ENCODE measurements around the gene SAA2. TPM values are rescaled to one million over a fixed set of nuclear protein-coding genes. Genes with fewer than 3 reads are reported as not detected.
A peak's percentile ranks its signal among the peaks of the same experiment; 100 is the strongest.
"Not testable (repeated sequence)": the region's sequence is repeated elsewhere in the genome, so short reads cannot be mapped to it uniquely, and the experiment has no call there.

Gene SAA2
- polyA plus RNA-seq (ENCODE audit: low read depth in 6 of 6), result not detected

DNA sequence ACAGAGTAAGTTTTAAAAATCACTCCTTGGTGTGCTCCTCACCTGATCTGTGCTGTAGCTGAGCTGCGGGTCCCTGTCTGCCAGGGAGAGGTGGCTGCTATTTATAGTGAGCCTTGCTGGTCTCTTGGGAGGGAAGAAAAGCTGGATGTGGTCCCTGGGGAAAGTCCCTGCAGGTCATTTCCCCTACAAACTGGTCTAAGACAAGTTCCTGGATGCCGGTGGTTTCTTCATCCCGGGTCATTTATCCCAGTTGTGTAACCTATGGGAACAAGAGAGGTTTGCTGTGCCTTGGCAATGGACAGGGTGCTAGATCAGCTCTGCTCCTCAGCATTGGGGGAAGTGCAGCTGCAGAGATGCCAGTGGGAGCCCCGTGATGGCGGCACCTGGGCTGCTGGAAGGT lies at the start of gene SAA2:
SAA2 (minus strand) TSS at position 108 of the 400 bp plus-strand sequence. CDS start 657 bp downstream, outside the sequence.
- peaks cover 10 to 26% (median 17%) of the 10 kb centered on the region in 3 donors for H3K4me1 Mint-ChIP-seq
- no peak for DNase-seq
- H3K27ac Mint-ChIP-seq, result peak within 1 kb of the TSS in 2 of 6 donors; percentile 64 to 77
- ATAC-seq (ENCODE audit: low read depth in 2 of 2), result no peak
- peaks cover 0 to 4% (median 3%) of the 10 kb centered on the region in 7 donors for H3K9me3 Mint-ChIP-seq
- no peaks in the 10 kb centered on the region for H3K36me3 Mint-ChIP-seq
- no peaks in the 10 kb centered on the region for H3K27me3 Mint-ChIP-seq
- H3K4me3 Mint-ChIP-seq, result no peak within 1 kb of the TSS

DNA sequence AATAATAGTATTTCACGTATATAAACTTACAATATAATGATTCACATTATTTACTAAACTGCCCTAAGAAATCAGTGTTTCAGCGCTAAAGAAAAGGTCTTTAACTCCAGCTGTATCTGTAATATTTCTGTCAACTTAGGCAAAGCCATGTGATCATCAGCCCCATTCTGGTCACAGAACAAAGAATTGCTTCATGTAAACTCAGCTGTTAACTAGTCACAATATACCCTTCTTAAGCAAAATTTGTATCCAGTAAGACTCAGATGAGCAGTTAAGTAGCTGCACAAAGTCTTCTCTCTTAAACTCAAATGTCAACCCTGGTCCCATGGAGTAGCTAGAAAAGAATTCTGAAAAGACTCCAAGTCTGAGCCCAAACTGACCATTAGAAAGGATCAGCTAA lies 46.8 kb upstream of the SAA2 start:
- H3K4me1 Mint-ChIP-seq, result no peaks in the 10 kb centered on the region
- ATAC-seq (ENCODE audit: low read depth in 2 of 2) (no peak), DNase-seq (no peak)
- no peaks in the 10 kb centered on the region for H3K9me3 Mint-ChIP-seq
- H3K27me3 Mint-ChIP-seq, result no peaks in the 10 kb centered on the region
- H3K4me3 Mint-ChIP-seq, result no peak overlapping the region
- H3K36me3 Mint-ChIP-seq, result peaks cover 45 to 58% of the 10 kb centered on the region in 2 donors
- peak overlapping the region in 1 of 6 donors; percentile 16 for H3K27ac Mint-ChIP-seq

DNA sequence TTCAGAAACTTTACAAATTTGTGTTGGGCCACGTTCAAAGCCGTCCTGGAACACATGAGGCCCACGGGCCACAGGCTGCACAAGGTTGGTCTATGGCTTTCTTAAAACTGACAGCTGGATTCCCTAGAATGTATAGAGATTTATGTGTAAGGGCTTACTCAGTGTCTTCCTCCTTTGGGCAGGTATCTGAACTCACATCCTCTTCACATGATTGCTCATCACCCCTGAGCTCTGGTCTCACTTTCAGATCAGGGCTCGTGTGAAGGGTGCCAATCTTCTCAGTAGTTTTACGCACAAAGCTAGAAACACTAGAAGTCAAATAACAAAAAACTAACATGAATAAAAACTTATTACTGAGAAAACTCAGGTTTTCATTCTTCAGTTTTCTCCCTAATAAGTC lies 46.4 kb upstream of the SAA2 start:
- H3K36me3 Mint-ChIP-seq, result peaks cover 45 to 62% of the 10 kb centered on the region in 2 donors
- no peaks in the 10 kb centered on the region for H3K27me3 Mint-ChIP-seq
- H3K4me1 Mint-ChIP-seq, result no peaks in the 10 kb centered on the region
- no peak overlapping the region for H3K4me3 Mint-ChIP-seq
- DNase-seq (no peak), ATAC-seq (ENCODE audit: low read depth in 2 of 2) (no peak)
- H3K9me3 Mint-ChIP-seq, result no peaks in the 10 kb centered on the region
- peak overlapping the region in 2 of 6 donors; percentile 16 to 84 for H3K27ac Mint-ChIP-seq

DNA sequence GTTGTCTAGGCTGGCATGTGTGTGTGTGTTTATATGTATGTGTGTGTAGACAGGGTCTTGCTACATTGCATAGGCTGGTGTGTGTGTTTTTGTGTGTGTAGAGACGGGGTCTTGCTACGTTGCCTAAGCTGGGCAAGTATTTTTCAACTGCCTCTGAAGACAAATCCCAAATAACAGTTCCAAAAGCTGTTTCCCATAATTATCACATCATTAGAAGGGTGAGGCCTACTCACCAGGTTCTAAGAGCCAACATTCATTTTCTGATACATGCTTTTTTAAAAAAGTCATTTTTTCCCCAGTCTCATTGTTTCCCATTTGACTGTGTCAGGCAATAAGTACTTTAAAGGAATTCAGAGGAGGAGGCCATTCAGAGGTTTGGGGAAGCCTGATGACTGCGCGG lies 40.4 kb upstream of the SAA2 start:
- H3K4me3 Mint-ChIP-seq, result no peak overlapping the region
- peaks cover 46 to 56% of the 10 kb centered on the region in 2 donors for H3K36me3 Mint-ChIP-seq
- no peak for DNase-seq
- H3K27me3 Mint-ChIP-seq, result no peaks in the 10 kb centered on the region
- H3K27ac Mint-ChIP-seq, result peak overlapping the region in 3 of 6 donors; percentile 0 to 58 (median 52)
- no peak for ATAC-seq (ENCODE audit: low read depth in 2 of 2)
- H3K9me3 Mint-ChIP-seq, result no peaks in the 10 kb centered on the region
- H3K4me1 Mint-ChIP-seq, result peaks cover 0 to 5% (median 5%) of the 10 kb centered on the region in 3 donors

DNA sequence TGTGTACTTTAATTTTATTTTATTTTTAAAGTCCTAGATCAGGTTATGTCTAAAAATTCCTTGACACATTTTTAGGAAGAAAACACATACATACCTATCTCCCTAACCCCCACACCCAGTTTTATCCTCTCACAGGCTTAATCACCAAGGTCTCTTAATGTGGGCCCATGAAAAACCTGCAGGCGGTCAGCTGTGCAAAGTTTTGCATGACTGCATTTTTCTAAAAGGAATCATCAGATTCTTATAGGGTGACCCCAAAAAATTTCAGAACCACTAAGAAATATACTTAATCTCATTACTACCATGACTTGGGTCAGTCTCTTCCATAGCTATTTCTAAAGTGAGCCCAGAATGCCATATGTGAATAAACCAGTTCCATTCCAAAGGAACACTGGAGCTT lies 37.4 kb upstream of the SAA2 start:
- no peak overlapping the region for H3K4me3 Mint-ChIP-seq
- peaks cover 17 to 28% (median 21%) of the 10 kb centered on the region in 3 donors for H3K4me1 Mint-ChIP-seq
- DNase-seq (no peak), ATAC-seq (ENCODE audit: low read depth in 2 of 2) (no peak)
- no peaks in the 10 kb centered on the region for H3K27me3 Mint-ChIP-seq
- peaks cover 31 to 53% of the 10 kb centered on the region in 2 donors for H3K36me3 Mint-ChIP-seq
- no peaks in the 10 kb centered on the region for H3K9me3 Mint-ChIP-seq
- H3K27ac Mint-ChIP-seq, result no peak overlapping the region

DNA sequence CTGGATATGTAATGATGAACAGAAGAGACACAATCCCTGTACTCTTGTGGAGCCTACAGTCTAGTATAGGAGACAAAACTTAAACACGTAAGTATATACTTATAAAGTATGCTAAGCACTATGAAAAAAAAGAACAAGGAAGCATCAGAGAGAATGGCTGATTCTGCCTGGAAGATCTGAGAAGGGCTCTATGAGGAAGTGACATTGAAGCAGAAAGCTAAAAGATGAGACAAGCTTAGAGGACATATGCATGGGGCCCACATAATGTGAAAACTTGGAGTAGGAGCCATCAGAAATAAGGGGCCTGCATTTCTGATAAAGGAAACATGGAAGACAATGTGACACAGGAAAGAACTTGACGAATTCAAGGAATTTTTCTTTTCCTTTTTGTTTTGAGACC lies 34.2 kb upstream of the SAA2 start:
- H3K9me3 Mint-ChIP-seq, result no peaks in the 10 kb centered on the region
- peak; percentile 40 for DNase-seq
- no peaks in the 10 kb centered on the region for H3K27me3 Mint-ChIP-seq
- ATAC-seq (ENCODE audit: low read depth in 2 of 2), result peak; percentile 78 to 79
- peak overlapping the region in 6 of 8 donors; percentile 22 to 75 (median 44) for H3K4me3 Mint-ChIP-seq
- peaks cover 31 to 42% of the 10 kb centered on the region in 2 donors for H3K36me3 Mint-ChIP-seq
- H3K27ac Mint-ChIP-seq, result peak overlapping the region; percentile 26 to 93 (median 80)
- peaks cover 32 to 43% (median 36%) of the 10 kb centered on the region in 3 donors for H3K4me1 Mint-ChIP-seq

DNA sequence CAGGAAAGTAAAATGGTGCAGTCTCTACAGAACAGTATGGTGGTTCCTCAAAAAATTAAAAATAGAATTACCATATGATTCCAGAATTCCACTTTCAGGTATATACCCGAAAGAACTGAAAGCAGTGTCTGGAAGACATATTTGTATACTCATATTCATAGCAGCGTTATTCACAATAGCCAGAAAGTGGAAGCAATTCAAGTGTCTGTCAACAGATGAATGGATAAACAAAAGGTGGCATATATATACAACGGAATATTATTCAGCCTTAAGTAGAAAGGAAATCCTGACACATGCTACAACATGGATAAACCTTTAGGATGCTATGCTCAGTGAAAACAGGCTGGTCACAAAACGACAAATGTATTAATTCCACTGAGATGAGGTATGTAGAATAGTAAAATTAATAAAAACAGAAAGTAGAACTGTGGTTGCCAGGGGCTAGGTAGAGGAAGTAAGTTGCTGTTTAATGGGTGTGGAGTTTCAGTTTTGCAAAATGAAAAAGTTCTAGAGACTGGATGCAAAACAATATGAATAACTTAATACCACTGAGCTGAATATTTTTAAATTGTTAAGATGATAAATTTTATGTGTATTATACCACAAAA lies 32.1 kb upstream of the SAA2 start:
- Mint-ChIP-seq H3K36me3 (peaks cover 23 to 34% of the 10 kb centered on the region in 2 donors), H3K4me3 (peak overlapping the region; percentile 12 to 88 (median 76)), H3K27ac (peak overlapping the region; percentile 48 to 95 (median 88)), H3K4me1 (peaks cover 37 to 43% (median 39%) of the 10 kb centered on the region in 3 donors), H3K9me3 (no peaks in the 10 kb centered on the region), H3K27me3 (no peaks in the 10 kb centered on the region)
- DNase-seq (peak; percentile 46), ATAC-seq (ENCODE audit: low read depth in 2 of 2) (peak; percentile 81 to 83)

DNA sequence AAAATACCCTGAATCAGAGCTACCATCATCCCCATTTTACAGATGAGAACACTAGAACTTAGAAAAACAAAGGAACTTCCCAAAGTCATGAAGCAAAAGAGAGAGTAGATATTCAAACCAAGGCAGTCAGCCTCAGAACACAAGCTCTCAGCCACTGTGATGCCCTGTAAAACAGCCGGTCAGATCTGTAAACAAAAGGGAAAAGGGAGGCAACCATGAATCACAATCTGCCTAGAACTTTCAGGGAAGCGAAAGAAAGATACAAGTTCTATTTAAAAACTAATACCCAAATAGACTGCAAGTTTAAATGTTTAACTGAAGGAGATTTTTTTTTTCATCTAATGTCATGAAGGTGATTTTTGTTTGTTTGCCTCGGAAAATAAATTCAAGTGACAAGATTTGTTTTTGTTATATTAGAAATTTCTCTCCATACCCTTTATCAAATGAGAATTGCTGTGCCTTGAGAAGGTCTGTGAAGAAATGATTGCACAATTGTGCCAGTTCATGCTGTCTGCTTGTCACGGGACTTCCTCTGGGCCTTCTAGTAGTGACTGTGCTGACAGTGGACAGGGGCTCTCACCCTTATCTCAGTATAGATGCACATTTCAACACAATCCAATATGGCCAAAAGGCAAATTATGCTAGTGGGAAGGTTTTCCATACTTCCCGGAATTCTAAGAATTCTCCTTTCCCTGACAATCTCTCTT lies 29.2 kb upstream of the SAA2 start:
- H3K4me3 Mint-ChIP-seq, result no peak overlapping the region
- peak overlapping the region in 5 of 6 donors; percentile 21 to 78 (median 47) for H3K27ac Mint-ChIP-seq
- no peaks in the 10 kb centered on the region for H3K27me3 Mint-ChIP-seq
- H3K9me3 Mint-ChIP-seq, result no peaks in the 10 kb centered on the region
- DNase-seq (no peak), ATAC-seq (ENCODE audit: low read depth in 2 of 2) (no peak)
- H3K4me1 Mint-ChIP-seq, result peaks cover 33 to 34% (median 33%) of the 10 kb centered on the region in 3 donors
- peaks cover 10 to 23% of the 10 kb centered on the region in 2 donors for H3K36me3 Mint-ChIP-seq

DNA sequence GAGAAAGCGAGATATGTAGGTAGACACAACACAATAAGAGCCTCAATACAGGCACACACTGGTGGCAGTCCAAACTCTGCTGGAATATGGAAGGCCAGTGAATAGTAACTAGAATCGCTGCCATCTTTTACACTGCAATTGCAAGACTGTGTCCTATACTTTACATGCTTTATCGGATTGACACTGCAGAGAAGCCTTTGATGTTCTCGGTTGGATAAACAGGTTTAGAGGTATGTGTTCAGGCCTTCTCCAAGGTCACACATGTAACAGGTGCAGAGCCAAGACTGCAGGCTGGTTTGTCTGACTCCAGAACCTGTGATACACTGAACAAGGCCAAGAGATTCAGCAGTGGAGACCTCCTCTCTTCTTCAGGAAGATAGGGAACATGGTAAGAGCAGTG lies 22.7 kb upstream of the SAA2 start:
- DNase-seq (no peak), ATAC-seq (ENCODE audit: low read depth in 2 of 2) (no peak)
- Mint-ChIP-seq H3K9me3 (no peaks in the 10 kb centered on the region), H3K36me3 (peaks cover 5 to 7% of the 10 kb centered on the region in 2 donors), H3K4me1 (peaks cover 4 to 8% (median 5%) of the 10 kb centered on the region in 3 donors), H3K27ac (peak overlapping the region in 2 of 6 donors; percentile 4 to 79), H3K4me3 (no peak overlapping the region), H3K27me3 (no peaks in the 10 kb centered on the region)

DNA sequence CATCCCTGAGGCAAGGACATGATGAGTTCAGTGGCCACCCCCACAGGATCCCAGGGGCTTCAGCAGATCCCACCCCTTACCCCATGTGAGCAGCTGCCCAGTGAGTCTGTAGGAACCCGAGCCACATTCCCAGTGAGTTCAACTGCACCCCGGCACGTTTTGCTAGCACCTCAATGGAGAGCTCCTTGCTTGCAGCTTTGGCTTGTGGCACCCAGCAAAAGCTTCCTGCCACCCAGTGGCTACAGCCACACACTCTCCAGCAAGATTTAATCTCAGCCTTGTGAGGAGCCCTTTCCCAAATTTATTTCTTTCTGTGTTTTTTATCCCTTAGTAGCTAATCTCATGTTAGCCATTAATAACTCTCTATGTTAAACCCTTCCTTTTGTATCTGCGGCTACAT lies 21.6 kb upstream of the SAA2 start:
- ATAC-seq (ENCODE audit: low read depth in 2 of 2) (no peak), DNase-seq (no peak)
- H3K9me3 Mint-ChIP-seq, result no peaks in the 10 kb centered on the region
- no peak overlapping the region for H3K4me3 Mint-ChIP-seq
- no peaks in the 10 kb centered on the region for H3K27me3 Mint-ChIP-seq
- peaks cover under 1 to 7% of the 10 kb centered on the region in 2 donors for H3K36me3 Mint-ChIP-seq
- no peak overlapping the region for H3K27ac Mint-ChIP-seq
- H3K4me1 Mint-ChIP-seq, result peaks cover 4 to 8% (median 5%) of the 10 kb centered on the region in 3 donors

DNA sequence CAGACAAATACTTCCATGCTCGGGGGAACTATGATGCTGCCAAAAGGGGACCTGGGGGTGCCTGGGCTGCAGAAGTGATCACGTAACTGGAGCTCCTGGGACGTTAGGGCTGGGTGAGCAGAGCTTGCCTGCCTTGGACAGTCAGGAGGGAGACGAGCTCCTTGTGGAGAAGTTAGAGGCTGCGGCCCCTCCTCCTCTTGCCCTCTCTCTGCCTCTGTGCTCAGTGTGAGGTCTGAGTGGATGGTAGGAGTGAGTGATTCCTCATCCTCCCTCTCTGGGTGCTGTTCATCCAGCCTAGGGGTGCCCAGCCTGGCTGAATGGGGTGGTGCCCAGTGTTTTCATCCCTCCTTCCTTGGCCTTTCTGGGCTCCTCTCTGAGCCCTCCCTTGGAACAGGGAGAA lies 20.8 kb upstream of the SAA2 start:
- Mint-ChIP-seq H3K27ac (peak overlapping the region in 1 of 6 donors; percentile 56), H3K4me1 (peaks cover 8 to 11% (median 8%) of the 10 kb centered on the region in 3 donors)
- DNase-seq; H3K27me3 Mint-ChIP-seq; H3K36me3 Mint-ChIP-seq; ATAC-seq (ENCODE audit: low read depth in 2 of 2); H3K4me3 Mint-ChIP-seq; H3K9me3 Mint-ChIP-seq: not testable (repeated sequence)

DNA sequence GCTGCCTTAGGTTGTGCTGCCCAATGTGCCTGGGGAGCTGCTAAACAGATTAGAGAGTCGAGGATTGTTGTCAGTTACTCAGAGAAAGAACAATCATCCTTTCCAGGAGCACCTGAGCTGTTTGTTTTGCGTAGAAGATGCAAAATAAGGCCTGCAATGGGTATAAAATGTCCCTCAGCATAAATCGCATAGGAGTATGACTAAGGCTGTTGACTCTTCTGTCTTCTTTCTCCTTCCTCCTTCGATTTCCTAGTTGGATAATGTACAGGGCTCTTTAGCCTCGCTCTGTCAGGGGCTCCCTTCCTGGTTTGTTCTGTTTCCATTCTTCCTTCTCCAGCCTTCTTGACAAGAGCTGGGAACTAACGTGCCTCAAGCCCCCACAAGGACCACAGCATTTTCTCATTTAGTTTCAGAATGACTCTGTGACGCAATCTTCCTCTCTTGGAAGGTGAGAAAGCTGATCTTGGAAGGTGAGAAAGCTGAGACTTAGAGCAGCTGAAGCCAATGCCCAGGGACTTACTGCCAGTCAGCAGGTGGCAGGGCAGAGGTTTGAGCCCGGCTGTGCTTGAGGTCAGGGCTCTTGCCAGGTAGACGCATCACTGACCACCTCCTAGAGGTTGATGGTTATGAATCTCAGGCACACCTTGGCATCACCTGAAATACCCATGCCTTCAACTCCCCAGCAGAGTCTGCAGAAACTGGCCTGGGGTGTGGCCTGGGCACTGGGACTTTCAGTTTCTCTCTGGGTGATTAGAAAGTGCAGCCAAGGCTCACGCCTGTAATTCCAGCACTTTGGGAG lies 19.1 kb upstream of the SAA2 start:
- ATAC-seq (ENCODE audit: low read depth in 2 of 2), result peak; percentile 25 to 48
- Mint-ChIP-seq H3K4me1 (peaks cover 8 to 11% (median 8%) of the 10 kb centered on the region in 3 donors), H3K4me3 (peak overlapping the region in 3 of 8 donors; percentile 19 to 72 (median 45)), H3K27ac (peak overlapping the region in 2 of 6 donors; percentile 33 to 80)
- not testable (repeated sequence) for H3K27me3 Mint-ChIP-seq, H3K36me3 Mint-ChIP-seq, H3K9me3 Mint-ChIP-seq, DNase-seq

DNA sequence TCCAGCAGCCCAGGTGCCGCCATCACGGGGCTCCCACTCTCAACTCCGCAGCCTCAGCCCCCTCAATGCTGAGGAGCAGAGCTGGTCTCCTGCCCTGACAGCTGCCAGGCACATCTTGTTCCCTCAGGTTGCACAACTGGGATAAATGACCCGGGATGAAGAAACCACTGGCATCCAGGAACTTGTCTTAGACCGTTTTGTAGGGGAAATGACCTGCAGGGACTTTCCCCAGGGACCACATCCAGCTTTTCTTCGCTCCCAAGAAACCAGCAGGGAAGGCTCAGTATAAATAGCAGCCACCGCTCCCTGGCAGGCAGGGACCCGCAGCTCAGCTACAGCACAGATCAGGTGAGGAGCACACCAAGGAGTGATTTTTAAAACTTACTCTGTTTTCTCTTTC lies 17.5 kb upstream of the SAA2 start, which contains the start of gene SAA1:
SAA1 (plus strand) TSS at position 316 of the 400 bp plus-strand sequence. CDS start 624 bp downstream, outside the sequence.
- no peak for ATAC-seq (ENCODE audit: low read depth in 2 of 2)
- Mint-ChIP-seq H3K9me3 (peaks cover 0 to 4% (median 0%) of the 10 kb centered on the region in 7 donors), H3K4me1 (peaks cover 7 to 8% (median 7%) of the 10 kb centered on the region in 3 donors), H3K4me3 (peak within 1 kb of the TSS in 1 of 8 donors; percentile 16), H3K27ac (peak within 1 kb of the TSS in 3 of 6 donors; percentile 42 to 63 (median 49)), H3K36me3 (no peaks in the 10 kb centered on the region), H3K27me3 (peaks cover 0 to 7% (median 4%) of the 10 kb centered on the region in 3 donors)
- DNase-seq, result no peak

Data from naive B cell (primary cell).